Glomerular endothelial cell (primary cell): Measurements from ENCODE around the gene FAM120A. TPM values are rescaled to one million over a fixed set of nuclear protein-coding genes. Genes with fewer than 3 reads are reported as not detected.
A peak's percentile ranks its signal among the peaks of the same experiment; 100 is the strongest.

ENCODE experiments used
- DNase-seq: peaks from one replicate; pipeline ENCODE4 v3.0.0-alpha.2; 2011; ENCODE audit warnings: low read depth, low spot score; ENCODE audit errors: extremely low read depth
- total RNA-seq: library from RNA; depleted of rRNA; stranded (reverse); fragments of >200 nt; gene quantifications from 2 replicates; pipeline ENCODE4 v1.2.3, GENCODE V29; 2015

FAM120A gene
- total RNA-seq, 1 donor from 2014 or later, result 99.2 TPM

DNA sequence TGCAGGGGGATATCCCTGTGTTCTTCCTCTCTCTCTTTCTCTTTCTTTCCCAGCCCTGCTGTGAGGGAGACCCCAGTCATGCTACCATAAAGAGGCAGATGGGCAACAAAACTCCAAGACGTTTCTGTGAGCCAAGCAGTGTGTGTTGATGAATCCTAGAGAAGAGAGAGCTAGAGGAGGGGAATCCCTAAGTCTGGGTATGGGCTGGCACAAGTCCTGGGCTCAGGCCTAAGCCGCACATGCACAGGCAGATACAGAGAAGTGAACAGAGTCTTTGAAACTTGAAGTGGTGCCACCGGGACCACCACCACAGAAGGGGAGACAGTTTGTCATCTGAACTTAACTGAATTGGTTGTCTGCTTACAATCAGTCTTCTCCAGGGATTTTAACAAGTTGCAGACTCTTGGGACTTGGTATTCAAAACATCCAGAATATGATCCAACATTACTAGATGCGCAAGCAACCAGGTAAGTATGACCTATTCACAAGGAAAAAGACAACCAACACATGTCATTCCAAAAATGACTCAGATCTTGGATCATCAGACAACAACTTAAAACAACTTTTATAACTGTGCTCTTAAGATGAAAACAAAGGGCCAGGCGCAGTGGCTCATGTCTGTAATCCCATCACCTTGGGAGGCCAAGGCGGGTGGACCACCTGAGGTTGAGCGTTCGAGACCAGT lies 10.4 kb upstream of the FAM120A start:
- DNase-seq, result no peak

DNA sequence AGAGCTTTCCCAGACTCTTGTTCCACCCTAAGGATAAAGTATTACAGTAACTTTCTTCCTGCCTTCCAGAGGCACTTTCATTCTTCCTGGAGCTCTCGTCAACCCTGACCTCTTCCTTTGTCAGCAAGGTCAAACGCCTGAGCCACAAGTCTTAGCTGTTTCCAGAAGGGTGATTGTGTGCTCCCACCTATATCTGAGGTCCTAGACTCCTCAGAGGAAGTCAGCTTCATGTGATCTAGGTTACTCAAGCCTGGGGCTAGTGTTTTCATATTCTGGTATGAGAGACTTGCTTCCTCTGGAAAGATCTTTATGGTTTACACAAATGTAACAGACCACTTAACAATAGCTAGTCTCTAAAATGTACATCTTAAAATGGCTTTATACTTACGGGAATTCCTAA lies 5.4 kb upstream of the FAM120A start:
- DNase-seq, result no peak

DNA sequence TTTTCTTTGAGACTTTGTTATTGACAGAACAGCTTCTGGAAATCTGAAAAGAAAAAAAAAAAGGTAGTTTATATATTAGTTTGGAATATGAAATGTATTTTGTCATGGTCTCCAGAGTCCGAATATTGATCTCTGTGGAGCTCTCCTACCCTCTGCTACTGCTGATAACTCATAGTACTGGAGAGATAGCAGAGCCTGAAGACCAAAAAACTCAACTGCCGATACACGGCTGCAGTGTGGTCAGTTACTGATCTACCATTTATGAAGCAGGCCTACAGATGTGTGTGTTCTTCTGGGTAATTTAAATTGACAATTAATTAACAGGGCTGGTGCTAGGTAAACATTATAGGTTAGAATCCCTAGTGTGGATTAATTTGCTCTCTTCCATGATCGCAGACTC lies 3.8 kb upstream of the FAM120A start:
- DNase-seq, result no peak

DNA sequence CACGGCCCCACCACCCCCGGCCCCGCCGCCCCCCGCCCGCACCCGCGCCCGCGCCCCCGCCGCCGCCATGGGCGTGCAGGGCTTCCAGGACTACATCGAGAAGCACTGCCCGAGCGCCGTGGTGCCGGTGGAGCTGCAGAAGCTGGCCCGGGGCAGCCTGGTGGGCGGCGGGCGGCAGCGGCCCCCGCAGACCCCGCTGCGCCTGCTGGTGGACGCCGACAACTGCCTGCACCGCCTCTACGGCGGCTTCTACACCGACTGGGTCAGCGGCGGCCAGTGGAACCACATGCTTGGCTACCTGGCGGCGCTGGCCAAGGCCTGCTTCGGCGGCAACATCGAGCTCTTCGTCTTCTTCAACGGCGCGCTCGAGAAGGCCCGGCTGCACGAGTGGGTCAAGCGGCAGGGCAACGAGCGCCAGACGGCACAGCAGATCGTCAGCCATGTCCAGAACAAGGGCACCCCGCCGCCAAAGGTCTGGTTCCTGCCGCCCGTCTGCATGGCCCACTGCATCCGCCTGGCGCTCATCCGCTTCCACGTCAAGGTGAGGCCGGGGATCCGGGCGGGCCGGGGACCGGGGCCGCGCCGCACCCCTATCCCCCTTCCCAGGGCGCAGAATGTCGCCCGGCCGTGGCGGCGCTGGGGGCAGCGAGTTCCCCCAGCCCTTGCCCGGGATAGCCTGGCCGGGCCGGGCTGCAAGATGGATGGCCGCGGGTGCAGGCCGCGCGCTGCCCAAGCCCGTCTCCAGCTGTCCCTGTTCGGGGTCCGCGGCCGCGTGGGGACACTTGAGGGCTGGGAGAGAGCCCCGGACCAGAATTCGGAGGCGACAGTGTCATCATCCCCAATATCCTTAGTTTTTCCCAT lies 594 bp downstream of the FAM120A start:
- no peak for DNase-seq

DNA sequence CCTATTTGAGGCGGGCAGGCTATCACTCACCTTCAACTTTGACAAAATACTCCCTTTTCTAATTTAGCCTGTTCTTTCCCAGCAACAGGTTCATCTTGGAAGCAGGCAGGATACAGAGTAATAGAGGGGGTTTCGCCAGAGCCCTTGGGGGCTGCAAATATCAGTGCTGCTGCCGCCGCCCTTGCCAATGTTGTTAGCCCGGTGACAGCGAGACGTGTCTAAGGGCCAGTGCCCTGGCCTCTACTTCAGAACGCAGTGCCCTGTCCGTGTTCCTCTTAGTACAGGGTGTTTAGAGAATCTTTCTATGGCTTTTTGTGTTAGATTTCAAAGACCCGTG lies 1.2 kb downstream of the FAM120A start:
- no peak for DNase-seq

DNA sequence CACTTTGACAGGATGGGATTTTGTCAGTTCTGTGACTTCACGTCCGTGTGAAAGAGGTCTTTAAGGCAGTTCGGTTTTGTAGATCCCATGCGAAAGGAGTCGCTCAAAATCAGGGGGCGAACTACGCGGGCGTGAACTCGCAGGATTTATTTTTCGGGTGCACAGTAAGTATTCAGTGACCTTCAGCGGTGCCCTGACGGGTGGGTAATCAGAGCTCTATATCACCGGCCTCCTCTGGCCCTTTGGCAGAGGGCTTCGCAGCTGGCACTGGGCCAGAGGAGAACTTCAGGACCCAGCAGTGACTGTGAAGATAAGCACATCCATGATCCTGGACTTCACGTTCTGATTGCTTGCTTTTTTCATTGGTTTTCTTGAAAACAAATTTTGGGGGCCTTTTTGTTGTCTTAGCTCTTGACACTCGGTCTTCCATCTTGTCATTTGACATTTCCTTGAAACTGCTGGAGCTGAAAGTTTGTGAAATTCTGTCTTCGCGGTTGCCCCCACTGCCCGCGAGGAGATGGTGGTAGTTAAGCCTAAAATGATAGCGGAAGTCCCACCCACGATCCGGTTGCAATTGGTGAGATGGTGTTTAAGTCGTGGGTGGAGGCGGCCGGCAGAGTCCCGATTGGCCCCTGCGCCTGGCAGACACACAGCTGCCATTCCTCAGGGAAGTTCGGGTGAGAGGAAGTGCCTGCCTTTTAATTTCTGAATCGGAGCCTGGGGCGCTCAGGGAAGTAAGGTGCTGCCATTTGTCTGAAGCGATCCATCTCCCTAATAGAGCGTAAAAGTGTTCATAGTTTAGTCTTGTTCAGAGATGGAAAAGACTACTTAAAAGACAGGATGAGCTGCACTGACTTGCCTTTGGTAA lies 1.8 kb downstream of the FAM120A start, which contains the start of gene FAM120AOS:
Gene FAM120AOS, minus strand, starts transcription at position 535 of the 868 bp plus-strand sequence. CDS start 872 bp downstream, outside the sequence.
- DNase-seq, result peak; percentile 81

DNA sequence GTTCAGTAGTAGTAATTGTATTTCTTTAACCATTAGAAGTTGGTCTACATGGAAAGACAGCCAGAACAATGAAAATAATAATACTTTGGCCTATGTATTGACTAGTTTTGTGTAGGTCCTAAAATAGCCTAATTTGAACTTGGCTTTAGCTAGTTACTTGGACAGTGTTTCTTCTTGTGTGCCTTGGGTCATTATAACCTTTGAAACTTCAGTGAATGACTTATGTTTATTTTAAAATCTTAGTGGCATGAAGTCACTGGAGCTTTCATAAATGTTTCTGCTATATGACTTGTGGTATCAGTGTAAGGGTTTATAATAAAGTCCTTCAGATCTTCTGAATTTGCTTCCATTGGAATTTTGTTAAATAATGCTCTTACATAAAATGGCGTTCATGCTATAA lies 4.5 kb downstream of the FAM120A start:
- DNase-seq, result no peak

DNA sequence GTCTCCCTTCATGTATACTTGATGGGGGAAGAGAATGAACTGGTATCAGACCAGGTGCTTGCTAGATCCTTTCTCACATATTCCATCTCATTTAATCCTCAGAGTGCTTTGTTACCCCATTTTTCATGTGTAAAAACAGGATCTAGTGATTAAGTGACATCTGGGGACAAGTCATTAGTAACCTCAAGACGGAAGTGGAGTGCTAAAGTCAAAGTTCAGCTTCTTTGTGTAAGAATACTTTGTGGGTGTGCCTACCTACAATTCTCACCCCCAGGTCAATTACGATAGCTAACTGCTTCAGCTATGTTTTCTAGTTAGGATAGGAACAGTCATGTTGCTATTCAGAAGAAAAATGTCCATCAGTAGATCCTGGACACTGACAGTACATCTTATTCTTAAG lies 5.0 kb downstream of the FAM120A start:
- DNase-seq, result no peak

DNA sequence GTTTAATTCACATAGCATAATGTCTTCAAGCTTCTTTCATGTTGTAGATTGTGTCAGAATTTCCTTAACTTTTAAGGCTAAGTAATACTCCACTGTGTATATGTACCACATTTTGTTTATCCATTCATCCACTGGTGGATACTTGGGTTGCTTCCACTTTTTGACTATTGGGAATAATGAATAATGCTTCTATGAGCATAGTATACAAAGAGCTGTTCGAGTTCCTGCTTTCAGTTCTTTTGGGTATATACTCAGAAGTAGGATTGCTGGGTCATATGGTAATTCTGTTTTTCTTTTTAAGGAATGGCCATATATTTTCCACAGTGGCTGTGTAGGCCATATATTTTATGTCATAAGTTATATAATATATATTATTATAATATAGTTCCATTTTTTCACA lies 5.5 kb downstream of the FAM120A start:
- DNase-seq, result no peak

DNA sequence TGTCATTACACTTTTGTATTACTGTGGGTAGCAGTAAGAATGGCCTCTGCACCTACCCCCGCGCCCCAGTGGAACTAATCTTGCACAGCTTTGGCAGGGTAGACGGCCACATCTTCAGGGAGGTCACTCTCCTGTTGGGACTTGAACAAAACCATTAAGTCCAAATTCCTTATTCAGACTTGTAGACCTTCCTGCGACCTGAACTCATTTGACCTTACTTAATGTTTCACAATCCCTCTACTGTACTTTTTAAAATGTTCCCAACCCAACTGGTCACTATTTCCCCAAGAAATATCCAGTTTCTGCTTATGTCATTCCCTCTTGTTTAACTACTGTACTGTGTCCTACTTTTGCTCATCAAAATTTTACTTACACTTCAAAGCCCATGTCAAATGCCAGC lies 7.2 kb downstream of the FAM120A start:
- DNase-seq, result no peak

DNA sequence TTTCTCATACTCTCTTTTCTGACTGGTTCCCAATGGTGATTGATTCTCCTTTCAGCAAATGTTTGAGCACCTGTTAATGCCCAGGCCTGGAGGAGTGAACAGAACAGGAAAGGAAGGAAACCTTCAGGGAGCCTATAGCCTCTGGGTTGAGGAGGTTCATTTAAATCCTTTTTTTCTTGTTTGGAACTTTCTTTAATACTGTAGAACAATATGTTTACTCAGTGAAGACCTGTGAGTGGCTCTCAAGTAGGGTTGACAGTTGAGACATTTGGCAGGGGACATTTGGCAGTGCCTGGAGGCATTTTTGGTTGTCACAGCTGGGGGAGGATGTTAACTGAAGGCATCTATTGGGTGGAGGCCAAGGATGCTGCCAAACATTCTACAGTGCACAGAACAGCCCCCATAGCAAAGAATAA lies 8.0 kb downstream of the FAM120A start:
- no peak for DNase-seq

DNA sequence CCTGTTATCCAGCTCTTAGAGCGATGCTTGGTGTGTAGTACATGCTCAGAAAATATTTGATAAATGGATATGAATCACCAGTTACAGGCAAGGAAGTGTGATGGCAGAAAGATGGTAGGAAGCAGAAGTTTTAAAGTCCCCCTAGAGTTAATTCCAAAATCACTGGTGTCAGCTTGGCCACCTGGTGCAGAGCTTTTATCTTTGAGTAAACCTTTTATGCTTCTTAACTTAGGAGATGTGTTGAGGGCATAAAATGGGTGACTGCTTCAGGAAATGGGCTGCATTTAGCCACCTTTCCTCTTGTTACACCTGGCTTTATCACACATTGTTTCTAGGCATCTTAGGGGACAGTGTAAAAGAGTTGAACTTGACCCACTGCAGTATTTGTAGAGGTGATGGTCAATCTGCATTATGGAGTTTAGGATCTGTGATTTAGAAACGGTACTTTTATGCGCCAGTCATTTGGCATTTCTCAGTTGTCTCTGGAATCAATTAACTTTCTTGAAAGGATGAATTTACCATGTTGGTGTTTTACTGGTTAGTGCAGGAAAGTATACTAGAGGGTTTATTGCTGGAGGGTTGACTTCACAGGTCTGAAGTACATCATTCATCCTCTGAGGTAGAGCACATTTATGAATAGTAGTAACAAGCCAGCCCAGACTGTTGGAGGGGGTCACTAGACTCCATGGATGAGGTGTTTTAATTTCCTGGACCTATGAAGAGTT lies 9.4 kb downstream of the FAM120A start:
- no peak for DNase-seq

DNA sequence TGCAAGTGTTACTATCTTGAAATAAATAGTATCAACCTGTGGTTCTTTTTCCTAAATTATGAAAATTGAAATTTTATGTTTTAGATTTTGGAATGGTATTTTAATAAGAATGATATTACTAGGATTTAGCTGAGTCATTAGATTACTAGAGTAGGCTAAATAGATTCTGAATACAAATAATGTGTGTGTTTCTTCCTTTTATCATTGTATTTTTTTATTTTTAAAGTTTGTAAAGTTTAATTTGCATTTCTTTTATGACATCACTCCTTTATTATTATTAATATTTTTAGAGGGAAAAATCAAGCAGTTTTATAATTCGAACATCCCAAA lies 9.9 kb downstream of the FAM120A start:
- no peak for DNase-seq

DNA sequence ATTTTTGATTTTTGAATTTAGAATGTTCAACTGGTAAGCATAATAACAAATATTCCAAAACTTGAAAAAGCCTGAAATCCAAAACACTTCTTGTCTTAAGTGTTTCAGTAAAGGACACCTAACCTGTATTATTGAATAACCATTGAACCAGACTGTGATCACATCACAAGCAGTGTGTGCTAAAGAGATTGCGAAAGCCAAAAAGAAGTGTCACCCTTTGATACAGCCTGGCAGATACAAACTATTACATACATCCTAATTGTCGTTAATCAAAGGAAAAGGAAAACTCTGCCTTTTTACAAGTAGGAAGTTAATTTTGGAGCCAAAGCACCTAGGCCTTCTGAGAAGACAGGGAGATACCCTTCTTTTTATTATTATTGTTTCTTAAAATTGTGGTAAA lies 10.3 kb downstream of the FAM120A start:
- no peak for DNase-seq

DNA sequence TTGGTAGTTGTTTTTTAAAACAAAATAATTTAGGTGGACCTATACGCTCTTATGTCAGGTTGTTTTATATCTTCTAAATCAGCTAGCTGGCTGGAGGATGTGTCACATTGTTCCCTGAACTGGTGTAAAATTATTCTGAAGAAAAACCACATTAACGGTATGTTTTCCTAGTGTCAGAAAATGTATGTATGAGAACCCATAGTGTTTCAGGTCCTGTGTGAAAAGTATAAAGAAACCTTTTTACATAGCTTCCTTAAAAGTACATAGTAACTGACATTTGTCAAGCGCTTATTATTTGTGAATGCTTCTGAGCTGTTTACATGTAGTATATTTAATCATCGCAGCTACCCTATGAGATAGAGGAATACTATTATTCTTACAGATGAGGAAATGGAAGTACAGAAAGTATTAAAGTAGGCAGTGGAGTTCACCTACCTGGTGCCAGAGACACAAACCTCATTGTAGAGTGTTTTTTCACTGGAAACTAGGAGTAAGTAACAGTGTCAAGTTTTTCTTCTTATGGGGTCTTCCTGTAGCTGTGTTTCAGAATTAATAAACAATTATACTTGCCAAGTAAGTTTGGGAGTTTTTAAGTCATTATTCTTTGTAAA lies 12.3 kb downstream of the FAM120A start:
- DNase-seq, result no peak

DNA sequence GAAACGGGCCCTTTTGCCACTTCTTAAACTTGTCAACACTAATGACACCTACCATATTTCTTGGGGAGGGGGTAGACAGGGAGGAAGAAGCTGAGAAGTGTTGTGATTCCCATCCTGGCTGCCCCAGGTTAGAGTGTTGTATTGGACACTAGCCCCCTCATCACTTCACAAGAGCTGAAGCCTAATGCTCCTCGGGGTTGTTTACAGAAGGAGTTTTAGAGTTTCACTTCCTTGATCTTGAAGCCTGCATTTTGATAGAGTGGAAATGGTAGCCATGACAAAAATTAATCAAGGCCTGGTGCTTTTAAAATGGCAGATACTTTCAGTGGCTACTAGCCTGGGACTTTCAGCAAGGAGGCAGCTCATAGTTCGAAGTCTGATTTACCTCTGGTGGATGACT lies 12.9 kb downstream of the FAM120A start:
- DNase-seq, result no peak

DNA sequence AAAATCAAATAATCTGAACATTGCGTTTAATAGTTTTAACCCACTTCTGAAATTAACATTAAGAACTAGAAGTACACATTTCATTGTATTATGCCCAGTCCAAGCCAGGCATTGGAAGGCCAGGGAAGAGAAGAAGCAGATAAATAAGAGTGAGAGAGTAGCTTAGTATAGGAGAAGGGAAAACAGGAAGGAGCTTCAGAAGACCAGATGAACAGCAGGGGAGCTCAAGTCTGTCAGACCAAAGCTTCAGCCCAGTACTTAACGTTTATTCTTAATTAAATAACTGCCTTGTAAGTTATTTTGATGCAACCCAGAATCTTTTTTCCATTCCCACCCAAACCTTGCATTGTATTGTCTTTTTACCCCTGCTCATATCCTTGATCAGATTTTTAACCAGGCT lies 13.4 kb downstream of the FAM120A start:
- DNase-seq, result no peak

DNA sequence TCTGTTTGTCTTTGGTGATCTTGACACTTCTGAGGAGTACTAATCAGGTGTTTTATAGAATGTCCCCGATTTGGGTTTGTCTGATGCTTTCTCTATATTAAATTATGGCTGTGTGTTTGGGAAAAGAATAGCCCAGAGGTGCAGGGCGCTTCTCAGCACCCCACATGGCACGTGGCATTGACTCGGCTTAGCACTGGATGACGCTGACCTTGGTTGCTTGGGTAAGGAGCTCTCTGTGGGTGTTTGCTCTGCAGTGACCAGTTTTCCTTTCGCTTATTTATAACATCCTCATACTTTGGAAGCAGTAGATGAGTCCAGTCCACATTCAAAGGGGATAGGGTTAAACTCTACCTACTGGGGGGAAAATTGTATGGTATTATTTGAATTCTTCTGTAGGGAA lies 14.4 kb downstream of the FAM120A start:
- DNase-seq, result no peak

DNA sequence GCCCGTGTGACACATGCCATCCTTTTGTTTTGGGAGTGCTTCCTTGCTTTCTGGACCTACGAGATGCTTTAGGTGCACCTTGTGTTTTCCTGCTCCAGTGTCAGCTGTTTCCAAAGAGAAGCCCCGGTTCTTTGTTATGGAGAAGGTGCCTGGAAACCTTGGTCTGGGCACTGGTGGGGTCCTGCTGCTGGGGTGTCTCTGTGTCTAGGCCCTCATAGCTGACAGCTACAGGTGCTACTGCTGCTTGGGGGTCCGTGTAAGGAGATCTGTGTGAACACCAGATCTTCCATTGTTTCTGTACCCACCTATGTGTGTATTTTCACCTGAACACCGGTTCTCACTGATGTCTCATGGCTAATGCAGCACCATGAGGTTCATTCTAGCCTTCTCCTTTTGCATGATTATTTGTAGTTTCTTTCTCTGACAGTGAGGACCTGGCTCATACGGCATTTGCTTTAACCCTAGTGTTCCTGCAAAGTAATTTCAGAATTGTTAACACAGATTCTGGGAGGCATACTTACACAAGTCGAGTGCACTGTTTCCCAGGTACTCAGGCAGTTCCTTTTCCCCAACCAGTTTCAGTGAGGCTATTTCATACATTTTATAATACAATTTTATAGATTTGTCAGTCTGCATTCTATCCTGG lies 15.1 kb downstream of the FAM120A start:
- no peak for DNase-seq

DNA sequence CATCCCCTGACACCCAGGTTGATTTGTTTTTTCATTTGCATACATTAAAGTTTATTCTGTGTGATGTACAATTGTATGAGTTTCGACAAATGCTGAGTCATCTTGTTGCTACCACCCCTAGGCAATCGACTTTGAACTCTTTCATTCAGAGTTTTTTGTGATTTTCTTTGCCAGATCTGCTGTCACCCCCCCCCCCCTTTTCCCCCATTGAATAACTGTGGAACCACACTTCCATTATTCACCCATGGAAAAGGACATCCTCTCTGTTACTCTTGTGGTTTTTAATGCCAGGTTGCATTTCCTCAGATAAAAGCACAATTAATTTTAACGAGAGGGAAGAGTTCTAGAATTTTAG lies 15.6 kb downstream of the FAM120A start:
- DNase-seq, result no peak
